ENCODE measurements around the gene FLII.

FLII gene

DNA sequence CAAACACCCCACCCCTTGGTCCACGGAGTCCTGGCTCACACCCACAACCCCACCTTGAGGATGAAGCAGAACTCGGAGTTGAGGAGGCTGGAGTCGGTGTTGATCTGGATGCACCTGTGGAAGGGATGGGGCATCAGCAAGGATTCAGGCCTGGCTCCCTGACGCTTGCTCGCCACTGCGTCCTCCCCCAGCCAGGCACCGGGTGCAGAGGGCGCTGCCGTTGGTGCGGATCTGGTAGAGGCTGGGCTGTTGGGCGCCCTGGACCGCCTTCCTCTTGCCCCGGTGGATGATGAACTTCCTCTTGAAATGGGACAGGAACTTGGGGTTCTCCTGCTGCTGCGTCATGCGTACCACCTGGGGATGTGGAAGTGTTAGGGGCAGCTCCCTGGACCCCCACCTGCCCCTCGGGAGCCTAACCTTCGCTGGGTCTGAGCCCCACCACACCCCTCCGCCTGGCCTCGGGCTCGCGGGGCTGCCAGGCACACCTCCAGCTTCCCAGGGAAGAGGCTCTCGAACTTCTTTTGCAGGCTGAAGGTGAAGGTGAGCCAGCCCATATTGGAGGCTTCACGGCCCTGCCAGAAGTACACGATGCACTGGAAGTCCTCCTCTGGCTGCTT, 12.3 kb downstream of the FLII start:
- DNase-seq (ENCODE audit: insufficient read length, low spot score) (no peak), FAIRE-seq (peak; percentile 78)

DNA sequence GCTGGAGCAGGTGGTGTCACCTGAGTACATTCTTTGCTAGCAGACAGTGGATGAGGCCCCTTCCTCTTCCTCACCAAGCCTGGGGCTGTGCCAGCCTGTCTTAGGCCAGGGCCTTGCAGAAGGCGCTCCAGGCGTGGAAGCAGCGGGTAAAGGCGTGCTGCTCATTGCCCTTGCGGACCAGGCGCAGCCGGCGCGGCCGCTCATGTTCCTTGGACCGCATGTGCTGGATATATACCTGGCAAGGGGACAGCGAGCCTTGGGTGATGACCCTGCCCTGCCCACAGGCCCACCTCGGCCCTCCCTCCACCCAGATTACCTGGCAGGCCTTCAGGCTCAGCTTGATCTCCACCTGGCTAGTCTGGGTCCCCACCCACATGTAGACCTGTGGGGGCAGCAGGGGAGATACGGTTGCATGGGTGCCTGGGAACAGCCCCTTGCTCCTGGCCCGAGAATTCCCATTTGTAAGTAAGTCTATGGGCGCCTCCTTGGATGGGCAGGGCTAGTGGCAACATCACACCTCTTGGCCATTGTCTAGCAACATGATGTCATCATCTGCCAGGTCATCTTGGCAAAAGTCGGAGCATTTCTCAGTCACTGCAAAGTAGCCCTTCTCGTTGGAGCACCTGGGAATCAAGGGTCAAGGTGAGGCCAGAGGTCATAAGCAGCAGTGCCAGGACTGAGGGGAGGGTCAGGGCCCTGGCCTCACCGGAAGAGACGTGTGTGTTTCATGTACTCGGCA, 13.3 kb downstream of the FLII start:
- DNase-seq (ENCODE audit: insufficient read length, low spot score): no peak
- FAIRE-seq: peak; percentile 69

DNA sequence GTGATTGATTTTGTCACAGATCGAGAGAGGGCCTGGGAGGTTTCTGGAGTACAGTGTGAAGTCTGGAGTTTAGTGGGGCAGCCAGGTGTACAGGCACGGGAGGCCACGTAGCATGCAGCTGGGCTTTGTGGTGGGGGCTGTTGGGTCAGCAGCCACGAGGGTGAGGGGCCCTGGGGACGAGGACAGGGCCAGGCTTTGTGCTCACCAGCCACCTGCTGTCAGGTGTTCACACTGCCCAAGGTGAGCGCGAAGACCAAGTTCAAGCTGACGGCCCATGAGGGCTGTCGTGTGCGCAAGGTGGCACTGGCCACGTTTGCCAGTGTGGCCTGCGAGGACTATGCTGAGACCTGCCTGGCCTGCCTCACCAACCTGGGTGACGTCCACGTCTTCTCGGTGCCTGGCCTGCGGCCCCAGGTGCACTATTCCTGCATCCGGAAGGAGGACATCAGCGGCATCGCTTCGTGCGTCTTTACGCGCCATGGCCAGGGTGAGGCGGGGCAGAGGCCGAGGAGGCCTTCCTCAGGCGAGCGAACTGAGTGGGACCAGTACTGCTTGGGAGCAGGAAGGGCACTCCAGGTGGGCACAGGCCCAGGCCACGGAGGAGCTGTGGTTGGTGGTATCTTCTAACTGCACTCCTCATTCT, 17.2 kb downstream of the FLII start:
- DNase-seq (ENCODE audit: insufficient read length, low spot score) (no peak), FAIRE-seq (peak; percentile 87)

DNA sequence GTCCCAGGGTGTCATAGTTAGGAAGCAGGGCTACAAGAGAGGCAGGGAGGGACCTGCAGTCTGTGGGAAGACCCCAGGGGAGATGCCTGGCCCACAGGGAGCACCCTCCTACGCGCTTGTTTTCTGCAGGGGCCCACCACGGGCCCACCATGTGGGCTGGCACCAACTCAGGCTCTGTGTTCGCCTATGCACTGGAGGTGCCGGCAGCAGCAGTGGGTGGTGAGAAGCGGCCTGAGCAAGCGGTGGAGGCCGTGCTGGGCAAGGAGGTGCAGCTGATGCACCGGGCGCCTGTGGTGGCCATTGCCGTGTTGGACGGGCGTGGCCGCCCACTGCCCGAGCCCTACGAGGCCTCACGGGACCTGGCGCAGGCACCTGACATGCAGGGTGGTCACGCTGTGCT, 18.1 kb downstream of the FLII start:
- no peak for FAIRE-seq
- DNase-seq (ENCODE audit: insufficient read length, low spot score): no peak

DNA sequence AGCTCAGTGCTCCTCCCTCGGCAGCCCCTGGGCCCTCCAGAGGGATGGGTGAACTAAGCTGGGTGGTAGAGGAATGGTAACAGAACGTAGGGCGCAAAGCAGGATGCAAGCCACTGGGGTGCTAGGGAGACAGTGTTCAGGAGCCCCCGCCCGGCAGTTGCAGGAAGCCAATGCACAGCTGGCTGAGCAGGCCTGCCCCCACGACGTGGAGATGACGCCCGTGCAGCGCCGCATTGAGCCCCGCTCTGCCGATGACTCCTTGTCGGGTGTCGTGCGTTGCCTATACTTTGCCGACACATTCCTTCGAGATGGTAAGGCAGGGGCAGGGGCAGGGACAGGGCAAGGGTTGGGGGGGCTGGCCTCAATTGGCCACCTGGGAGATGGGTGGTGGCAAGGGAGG, 20.2 kb downstream of the FLII start:
- no peak for FAIRE-seq
- no peak for DNase-seq (ENCODE audit: insufficient read length, low spot score)

DNA sequence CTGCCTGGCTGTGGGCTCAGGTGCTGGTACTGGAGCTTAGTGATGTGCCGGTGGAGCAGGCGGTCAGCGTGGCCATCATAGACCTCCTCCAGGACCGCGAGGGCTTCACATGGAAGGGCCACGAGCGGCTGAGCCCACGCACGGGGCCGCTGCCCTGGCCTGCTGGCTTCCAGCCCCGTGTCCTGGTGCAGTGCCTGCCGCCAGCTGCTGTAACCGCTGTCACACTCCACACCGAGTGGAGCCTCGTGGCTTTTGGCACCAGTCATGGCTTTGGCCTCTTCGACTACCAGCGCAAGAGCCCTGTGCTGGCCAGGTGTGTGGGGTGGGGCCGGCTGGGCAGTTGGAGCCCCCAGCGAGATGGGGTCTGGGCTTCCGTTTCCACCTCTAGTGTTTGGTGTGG, 21.1 kb downstream of the FLII start:
- DNase-seq (ENCODE audit: insufficient read length, low spot score): no peak
- peak; percentile 49 for FAIRE-seq

DNA sequence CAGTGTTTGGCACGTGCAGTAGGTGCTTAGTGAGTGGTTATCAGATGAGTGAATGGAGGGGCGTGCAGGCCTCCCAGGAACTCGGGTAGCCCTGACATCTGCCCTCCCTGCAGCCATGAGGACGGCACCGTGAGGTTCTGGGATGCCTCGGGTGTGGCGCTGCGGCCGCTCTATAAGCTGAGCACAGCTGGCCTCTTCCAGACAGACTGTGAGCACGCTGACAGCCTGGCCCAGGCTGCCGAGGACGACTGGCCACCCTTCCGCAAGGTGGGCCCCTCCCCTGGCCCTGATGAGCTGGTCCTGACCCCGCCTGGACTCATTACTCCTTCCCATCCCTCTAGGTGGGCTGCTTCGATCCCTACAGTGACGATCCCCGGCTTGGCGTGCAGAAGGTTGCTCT, 22.0 kb downstream of the FLII start:
- DNase-seq (ENCODE audit: insufficient read length, low spot score): no peak
- FAIRE-seq: no peak

DNA sequence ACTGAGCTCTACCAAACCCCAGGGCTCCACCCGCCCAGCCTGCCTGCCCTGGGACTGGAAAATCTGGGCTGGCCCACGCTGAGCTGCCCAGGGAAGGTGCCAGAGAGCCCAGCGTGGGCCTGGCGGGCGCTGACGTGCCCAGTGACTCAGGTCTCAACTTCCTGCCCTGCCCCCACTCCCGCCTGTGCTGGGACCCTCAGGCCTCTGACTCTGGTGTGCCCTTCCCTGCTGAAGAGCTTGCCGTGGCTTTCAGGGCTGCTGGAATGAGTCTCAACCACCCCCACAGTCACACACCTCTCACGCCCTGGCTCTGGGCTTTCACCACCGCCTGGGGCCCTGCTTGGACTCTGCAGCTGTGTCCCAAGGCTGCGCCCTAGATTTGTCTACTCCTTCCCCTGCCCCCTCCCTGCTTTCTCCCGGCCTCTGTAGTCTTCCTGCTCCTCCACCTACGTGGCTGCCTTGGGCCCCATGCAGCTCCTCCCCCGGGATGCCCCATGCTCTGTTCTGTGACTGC, 22.7 kb downstream of the FLII start:
- peak; percentile 98 for FAIRE-seq
- peak; percentile 88 for DNase-seq (ENCODE audit: insufficient read length, low spot score)

DNA sequence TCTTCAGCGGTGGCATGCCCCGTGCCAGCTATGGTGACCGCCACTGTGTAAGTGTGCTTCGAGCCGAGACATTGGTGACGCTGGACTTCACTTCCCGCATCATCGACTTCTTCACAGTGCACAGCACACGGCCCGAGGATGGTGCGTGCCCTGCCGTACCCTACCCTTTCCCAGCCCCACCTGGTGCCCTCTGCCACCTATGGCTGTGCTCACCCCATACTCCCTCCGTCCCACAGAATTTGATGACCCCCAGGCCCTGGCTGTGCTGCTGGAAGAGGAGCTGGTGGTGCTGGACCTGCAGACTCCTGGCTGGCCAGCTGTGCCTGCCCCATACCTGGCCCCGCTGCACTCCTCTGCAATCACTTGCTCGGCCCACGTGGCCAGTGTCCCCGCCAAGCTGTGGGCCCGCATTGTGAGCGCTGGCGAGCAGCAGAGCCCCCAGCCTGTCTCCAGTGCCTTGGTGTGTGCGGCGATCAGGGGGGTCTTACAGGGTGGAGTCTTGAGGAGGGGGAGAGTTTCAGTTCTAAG, 23.6 kb downstream of the FLII start:
- no peak for DNase-seq (ENCODE audit: insufficient read length, low spot score)
- no peak for FAIRE-seq

DNA sequence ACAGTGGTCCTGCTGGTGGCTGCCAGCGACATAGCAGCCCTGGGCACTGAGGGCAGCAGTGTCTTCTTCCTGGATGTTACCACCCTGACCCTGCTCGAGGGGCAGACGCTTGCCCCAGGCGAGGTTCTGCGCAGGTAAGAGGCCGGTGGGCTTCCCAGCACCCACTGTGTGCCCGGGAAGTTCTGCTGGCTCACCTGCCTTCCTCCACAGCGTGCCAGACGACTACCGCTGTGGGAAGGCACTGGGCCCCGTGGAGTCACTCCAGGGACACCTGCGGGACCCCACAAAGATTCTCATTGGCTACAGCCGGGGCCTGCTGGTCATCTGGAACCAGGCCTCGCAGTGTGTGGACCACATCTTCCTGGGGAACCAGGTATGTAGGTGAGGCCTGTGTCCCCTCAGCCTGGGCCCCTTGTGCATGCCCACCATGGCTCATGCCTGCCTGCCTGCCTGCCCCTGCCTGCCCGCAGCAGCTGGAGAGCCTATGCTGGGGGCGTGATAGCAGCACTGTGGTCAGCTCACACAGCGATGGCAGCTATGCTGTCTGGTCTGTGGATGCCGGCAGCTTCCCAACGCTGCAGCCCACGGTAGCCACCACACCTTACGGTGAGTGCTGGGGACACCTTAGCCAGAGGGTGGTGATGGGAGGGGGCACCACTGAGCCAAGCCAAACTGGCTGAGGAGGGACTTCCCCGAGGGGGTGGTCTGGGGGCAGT, 24.6 kb downstream of the FLII start:
- DNase-seq (ENCODE audit: insufficient read length, low spot score): no peak
- FAIRE-seq: no peak

DNA sequence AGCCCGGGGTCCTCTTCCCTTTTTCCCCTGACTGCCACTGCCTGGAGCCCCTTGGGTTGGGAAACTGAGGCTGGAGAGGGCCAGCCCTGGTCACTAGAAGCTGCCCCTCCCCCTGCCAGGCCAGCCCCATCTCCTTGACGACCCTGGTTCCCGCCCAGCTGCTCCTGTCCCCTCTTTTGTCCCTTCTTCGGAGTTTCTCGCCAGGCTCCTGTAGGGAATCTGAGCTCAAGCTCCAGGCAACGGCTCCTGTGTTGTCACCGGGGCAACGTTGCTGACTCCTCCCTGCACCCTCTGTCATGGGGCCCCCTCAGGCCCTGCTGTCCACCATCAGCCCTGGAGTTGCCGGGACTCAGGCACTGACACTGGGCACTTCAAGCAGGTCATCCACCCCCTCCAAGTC, 27.4 kb downstream of the FLII start:
- DNase-seq (ENCODE audit: insufficient read length, low spot score) (no peak), FAIRE-seq (no peak)

DNA sequence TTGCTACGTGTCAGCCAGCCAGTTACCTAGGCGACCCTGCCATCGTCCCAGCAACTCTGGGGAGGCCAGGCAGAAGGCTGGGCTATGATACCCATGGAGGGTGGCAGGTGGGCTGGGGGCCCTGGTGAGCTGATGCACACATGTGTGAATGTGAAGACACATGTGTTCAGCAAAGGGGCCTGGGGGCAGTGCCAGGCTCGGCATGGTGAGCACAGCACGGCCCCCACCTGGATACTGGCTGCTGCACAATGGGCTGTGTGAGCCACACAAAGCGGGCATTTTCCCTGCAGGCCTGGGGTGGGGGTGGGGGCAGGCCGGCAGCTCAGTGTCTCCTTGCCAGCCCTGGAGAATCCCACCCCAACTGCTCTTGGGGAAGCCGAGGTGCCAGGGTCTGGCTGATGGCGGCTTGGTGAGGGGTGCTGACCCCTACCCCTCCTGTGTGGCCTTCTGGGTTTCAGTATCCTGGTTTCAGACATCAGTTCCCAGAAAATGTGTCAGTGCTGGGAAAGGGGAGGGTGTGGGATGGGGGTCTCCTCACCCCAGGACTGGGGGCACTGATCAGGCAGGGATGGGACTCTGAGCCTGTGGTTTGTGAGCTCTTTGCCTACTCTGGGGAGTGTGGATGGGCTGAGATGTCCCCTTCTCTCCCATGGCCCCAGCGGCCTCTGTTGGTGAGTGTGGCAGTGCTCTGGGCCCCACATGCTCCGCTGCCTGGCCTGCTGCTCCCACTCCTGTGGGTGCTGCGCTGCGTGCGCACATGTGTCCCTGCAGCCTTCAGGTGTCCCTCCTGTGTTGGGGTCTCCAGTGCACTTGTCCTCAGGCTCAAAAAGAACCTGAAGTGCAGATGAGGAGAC, 28.0 kb downstream of the FLII start:
- FAIRE-seq (no peak), DNase-seq (ENCODE audit: insufficient read length, low spot score) (no peak)

DNA sequence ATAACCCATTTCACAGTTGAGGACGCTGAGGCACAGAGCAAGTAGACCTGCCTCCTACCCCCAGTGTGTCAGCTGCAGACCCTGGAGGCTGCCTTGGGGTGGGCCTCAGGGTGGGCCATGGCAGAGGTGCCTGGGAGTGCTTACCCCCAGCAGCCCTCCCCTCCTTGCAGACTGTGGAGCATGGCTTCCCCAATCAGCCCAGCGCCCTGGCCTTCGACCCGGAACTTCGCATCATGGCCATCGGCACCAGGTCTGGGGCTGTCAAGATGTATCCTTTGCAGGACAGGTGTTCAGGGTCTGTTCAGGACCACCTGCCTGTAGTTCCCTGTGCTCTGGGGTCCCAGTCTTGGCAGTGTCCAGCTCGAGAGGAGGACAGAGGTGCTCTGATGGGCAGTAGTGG, 28.8 kb downstream of the FLII start:
- DNase-seq (ENCODE audit: insufficient read length, low spot score) (no peak), FAIRE-seq (peak; percentile 42)

DNA sequence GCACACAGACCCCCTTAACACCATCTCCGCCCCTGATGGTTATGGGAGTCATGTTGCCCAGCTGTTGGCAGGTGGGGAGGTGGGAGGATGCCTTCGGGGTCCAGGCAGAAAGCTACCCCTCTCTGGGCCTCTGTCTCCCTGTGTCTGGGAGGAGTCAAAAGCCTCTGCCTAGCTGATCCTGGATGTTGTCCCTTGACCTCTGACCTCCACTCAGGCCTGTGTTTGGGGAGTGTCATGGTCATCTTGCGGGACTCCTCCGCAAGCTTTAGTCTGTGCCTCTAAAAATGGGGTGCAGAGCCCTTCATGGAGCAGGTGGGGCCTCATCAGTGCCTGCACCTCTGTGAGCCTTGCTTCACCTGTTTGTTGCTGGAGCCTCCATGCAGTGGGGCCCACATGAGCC, 29.3 kb downstream of the FLII start:
- DNase-seq (ENCODE audit: insufficient read length, low spot score) (no peak), FAIRE-seq (no peak)

DNA sequence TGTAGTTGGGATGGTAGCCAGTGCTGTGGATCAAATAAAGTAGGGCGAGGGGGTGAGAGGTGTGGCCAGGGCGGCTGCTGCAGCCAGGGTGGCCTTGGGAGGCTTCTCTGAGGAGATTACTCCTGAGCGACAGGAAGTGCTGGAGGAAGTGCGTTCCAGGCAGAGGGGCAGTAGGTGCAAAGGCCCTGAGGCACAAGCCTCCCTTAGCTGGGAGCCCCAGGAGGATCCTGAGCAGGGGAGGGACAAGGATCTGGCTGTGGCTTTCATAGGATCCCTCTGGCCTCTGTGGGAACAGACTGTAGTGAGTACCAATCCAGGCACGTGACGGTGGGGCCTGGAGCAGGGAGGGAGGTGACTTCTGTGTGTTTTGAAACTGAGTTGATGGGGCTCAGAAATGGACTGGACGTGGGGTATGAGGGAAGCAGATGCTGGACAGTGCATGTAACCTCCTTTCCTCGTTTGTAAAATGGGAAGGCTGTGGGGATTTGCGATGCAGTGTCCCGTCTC, 30.3 kb downstream of the FLII start:
- DNase-seq (ENCODE audit: insufficient read length, low spot score): no peak
- FAIRE-seq: peak; percentile 44

DNA sequence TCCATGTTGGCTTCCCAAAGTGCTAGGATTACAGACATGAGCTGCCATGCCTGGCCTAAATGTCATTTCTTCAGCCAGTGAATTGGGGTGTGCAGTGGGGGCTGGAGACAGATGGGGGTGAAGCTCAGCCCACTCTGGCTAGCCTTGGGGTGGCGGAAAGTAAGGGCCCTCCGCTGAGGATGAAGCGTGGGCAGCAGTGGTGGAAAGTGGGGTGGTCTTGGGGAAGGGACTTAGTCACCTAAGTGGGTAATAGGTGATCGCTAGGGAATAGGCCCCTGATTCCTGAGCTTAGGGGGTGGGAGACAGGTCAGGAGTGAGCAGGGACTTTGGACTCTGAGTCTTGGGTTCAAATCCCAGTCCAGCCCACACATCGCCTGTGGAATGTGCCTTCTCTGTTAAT, 30.9 kb downstream of the FLII start:
- no peak for DNase-seq (ENCODE audit: insufficient read length, low spot score)
- FAIRE-seq: no peak

DNA sequence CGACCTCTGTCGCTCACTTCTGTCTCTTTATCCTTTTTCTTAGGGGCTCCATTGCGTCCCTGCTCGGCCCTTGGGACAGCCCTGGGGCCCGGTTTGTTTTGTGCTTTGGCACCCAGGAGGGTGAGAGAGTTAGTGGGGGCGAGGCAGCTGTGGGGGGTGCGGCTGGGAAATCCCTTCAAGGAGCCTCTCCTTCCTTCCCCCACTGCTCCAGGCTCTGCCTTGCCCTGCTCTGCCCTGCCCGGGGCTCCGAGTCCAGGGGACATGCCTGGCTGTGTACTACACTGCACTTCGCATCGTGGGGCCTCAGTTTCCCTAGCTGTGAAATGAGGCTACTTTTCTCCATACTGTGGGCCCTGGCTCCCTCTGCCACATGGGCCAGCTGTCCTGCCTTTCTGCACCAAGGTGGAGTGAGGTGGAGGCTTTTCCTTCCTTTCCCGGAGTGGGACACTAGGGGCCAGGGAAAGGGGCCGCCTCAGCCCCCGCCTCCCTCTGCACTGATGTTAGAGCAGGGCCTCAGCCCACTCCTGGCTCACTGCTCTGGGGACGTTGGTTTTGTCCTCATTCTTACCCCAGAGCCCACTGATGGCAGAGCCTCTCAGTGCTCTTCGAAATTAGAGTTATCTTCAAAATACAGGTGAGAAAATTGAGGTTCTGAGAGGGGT, 32.1 kb downstream of the FLII start:
- DNase-seq (ENCODE audit: insufficient read length, low spot score) (no peak), FAIRE-seq (peak; percentile 72)

DNA sequence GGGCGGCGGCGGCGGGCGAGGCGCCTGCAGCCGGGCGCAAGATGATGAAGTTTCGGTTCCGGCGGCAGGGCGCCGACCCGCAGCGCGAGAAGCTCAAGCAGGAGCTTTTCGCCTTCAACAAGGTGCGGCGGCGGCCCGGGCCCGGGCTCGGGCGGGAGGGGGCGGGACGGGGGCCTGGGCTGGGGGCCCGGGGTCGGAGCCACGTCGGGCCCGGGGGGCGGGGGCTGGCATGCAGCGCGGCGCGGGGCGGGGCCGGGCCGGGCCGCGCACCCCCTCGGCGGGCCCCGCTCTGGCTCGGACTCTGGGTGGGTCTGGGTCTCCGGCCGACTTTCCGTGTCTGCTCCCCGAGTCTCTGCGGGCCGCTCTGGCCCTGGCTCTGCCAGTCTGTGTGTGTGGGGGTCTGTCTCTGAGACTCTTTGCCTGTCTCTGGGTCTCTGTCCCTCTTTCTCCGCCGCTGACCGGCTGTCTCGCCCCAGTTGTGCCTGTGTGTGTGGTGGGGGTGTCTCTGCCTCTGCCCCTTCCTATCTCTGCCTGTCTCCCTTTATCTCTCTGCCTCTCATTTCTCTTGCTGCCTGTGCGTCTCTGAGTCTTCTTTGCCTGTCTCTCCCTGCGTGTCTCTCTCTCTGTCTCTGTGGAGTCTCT, 32.8 kb downstream of the FLII start:
- DNase-seq (ENCODE audit: insufficient read length, low spot score): no peak
- FAIRE-seq: peak; percentile 69

DNA sequence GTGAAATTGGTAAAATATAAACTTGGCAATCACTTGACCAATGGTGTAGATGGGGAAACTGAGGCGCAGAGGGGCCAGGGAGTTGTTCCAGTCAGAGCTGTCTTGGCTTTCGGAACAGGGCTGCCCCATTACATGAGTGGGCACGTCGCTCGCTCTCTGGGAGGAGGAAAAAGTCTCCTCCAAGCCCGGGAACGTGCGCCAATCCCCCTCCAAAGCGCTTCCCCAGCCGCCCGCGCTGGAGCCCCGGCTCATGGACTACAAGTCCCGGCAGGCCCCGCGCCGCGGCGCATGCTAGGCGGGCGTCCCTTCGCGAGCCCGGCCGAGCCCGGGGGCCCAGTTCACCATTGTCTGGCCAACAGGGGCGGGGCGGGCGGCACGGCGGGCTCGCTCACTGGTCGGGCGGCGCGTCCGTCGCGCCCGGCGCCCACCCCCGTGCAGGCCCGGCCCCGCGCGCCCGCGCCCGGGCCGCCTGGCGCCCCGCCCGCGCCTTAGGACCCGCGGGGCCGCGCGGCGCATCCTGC, 33.4 kb downstream of the FLII start, which contains the start of gene LLGL1:
LLGL1 (plus strand) TSS at position 515 of the 521 bp plus-strand sequence. CDS start 48 bp downstream, outside the sequence.
- DNase-seq (ENCODE audit: insufficient read length, low spot score) (peak; percentile 100), FAIRE-seq (peak; percentile 99)
